GM21515 (cell line): ENCODE results near the gene SLC25A38.
"Not testable (repeated sequence)": the region's sequence is repeated elsewhere in the genome, so short reads cannot be mapped to it uniquely, and the experiment has no call there.

ENCODE experiments used
- ATAC-seq: cut with Tn5 transposase; IDR thresholded peaks from one replicate; pipeline ENCODE4 v1.9.1; 2021; ENCODE audit not compliant: unreplicated experiment

The SLC25A38 gene

DNA sequence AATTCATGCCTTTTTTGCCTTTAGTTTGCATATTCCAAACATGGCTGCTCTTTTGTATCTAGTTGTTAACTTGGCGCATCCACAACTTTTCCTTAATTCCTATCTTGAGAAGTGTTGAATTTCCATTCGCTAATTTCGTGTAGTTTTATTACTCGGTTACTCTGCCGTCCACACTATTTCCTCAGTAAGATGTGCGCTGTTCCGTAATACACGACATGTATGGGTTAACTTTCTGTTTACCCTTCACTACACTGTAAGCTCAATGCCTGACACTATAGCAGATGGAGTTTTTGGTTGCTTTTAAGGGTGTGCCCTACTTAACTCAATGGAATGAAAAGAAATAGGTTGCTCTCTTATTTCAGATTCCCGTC is 24.1 kb downstream of the SLC25A38 start:
- ATAC-seq, result no peak

- ATAC-seq, result no peak
Measured at GRCh38 chr3:39407773-39408492, 24.8 kb downstream of the SLC25A38 start.

GRCh38 chr3:39408493-39409372 is 25.6 kb downstream of the SLC25A38 start:
- ATAC-seq, result no peak

DNA sequence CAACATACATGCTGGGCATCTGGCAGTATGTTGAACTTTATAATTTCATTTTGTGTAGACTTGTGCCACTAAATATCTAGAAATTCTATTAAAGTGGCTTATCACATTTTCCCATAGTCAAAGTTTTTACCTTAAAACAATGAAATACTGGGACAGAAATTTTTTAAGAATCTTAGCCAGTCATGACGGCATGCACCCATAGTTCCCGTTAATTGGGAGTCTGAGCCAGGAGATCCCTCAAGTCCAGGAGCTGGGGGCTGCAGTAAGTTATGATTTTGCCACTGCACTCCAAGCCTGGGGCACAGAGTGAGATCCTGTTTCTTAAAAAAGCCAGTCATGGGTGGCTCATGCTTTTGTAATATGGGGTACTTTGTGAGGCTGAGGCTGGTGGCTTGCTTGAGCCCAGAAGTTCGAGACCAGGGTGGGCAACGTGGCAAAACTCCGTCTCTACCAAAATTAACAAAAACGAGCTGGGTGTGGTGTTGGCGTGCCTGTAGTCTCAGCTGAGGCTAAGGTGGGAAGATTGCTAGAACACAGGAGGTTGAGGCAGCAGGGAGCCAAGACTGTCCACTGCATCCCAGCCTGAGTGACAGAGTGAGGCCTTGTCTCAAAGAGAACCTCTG is 26.5 kb downstream of the SLC25A38 start:
- ATAC-seq, result no peak

GRCh38 chr3:39410893-39411292 is 27.7 kb downstream of the SLC25A38 start:
- no peak for ATAC-seq

- no peak for ATAC-seq
Measured at GRCh38 chr3:39412668-39413260, 29.6 kb downstream of the SLC25A38 start.

GRCh38 chr3:39413691-39414420 is 30.7 kb downstream of the SLC25A38 start:
- ATAC-seq, result no peak

GRCh38 chr3:39414421-39414907 is 31.3 kb downstream of the SLC25A38 start:
- ATAC-seq, result no peak

DNA sequence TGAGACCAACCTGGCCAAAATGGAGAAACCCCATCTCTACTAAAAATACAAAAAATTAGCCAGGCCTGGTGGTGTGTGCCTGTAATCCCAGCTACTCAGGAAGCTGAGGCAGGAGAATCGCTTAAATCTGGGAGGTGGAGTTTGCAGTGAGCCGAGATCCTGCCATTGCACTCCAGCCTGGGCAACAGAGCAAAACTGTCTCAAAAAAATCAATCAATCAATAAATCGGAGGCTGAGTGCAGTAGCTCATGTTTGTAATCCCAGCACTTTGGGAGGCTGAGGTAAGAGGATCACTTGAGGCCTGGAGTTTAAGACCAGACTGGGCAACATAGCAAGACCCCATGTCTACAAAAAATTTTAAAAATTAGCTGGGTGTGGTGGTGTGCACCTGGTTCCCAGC is 32.1 kb downstream of the SLC25A38 start:
- not testable (repeated sequence) for ATAC-seq

GRCh38 chr3:39415983-39416382 is 32.8 kb downstream of the SLC25A38 start:
- ATAC-seq, result no peak

DNA sequence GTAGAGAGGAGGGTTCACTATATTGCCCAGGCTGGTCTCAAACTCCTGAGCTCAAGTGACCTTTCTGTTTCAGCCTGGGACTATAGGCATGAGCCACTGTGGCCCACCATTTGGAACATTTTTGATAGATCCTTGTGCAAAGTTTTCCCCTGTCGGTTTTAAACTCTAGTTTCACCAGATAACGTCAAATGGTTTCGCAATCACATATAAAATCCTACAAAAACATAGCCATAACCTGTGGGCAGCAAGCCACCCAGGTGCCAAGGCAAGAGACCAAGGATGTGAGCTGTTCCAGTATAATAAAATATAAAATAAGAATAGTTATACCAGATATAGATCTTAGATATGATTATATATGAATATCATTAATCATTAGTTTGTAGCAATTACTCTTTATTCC is 33.8 kb downstream of the SLC25A38 start:
- not testable (repeated sequence) for ATAC-seq

DNA sequence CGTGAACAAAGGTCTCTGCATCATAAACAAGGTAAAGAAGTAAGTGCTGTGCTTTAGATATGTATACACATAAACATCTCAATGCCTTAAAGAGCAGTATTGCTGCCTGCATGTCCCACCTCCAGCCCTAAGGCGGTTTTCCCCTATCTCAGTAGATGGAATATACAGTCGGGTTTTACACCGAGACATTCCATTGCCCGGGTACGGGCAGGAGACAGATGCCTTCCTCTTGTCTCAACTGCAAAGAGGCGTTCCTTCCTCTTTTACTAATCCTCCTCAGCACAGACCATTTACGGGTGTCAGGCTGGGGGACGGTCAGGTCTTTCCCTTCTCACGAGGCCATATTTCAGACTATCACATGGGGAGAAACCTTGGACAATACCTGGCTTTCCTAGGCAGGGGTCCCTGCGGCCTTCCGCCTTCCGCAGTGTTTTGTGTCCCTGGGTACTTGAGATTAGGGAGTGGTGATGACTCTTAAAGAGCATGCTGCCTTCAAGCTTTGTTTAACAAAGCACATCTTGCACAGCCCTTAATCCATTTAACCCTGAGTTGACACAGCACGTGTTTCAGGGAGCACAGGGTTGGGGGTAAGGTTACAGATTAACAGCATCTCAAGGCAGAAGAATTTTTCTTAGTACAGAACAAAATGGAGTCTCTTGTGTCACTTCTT is 35.5 kb downstream of the SLC25A38 start:
- not testable (repeated sequence) for ATAC-seq

- no peak for ATAC-seq
Measured at GRCh38 chr3:39419742-39420315, 36.7 kb downstream of the SLC25A38 start.

DNA sequence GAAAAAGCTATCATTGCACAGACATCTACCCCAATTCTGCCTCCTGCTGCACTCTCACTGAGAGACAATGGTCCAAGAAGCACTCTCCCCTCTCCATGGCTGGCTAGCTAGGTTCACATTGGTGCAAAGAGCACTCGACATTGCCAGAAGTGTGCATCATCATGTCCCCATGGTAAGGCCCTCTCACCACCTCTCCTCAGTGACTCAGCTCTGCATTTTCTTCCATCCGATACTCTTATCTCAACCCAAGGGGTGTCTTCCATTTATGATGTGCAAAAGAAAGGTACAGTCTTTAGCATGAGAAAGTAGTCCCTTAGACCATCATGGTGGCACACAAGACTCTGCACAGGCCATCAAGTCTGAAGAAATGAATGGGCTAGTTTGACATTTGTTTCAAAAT is 37.4 kb downstream of the SLC25A38 start:
- no peak for ATAC-seq

GRCh38 chr3:39423436-39423970 is 40.3 kb downstream of the SLC25A38 start:
- no peak for ATAC-seq

- ATAC-seq, result no peak
Measured at GRCh38 chr3:39426312-39426711, 43.1 kb downstream of the SLC25A38 start.

DNA sequence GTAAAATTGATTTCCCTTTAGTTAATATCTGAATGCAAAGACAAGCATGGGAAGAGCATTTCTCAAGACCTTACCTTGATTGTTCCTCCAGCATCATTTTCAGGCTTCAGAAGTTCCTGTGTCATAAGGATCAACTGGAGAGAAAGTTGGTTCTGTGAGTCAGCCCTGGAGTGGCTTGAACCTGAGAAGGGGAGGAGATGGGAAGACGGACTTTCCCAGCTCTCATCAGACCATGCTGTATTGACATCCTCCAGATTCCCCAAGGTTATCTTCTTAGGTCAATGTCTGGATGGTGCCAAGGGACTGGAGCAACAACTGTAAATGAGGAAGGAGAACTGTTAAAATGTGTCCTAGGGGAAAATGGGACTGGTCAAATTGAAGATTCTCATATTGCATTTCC is 44.3 kb downstream of the SLC25A38 start:
- ATAC-seq, result no peak

DNA sequence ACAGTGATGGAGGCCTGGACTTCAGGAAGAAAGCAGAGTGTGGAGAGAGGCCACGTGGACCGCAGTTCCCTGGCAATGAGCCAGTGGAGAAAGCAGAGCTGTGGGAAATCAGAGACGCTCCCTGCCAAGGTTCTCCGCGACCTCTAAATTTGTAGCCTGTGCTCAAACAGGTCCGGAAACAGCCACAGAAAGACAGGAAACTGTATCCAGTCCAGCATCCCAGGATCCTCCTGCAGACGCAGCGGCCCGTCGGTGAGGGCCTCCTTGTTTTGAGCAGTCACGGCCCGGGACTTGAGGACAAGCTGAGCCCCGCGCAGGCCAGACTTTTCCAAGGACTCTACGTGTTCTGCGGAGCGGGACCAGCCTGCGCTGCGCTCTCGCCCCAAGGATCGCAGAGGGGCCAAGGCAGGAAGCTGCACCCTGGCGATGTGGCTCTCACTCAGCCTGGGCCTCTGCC is 45.6 kb downstream of the SLC25A38 start:
- no peak for ATAC-seq

- no peak for ATAC-seq
Measured at GRCh38 chr3:39429466-39429865, 46.3 kb downstream of the SLC25A38 start.
